GM19238 (cell line): ENCODE data around the gene STK32C.

Experiments
- DNase-seq: peaks from one replicate; pipeline ENCODE4 v3.0.0; 2011; ENCODE audit warnings: low spot score; ENCODE audit not compliant: insufficient read length

Gene STK32C

GRCh38 chr10:132185601-132186487 is 121.9 kb downstream of the STK32C start:
- no peak for DNase-seq

GRCh38 chr10:132184816-132185593 is 122.7 kb downstream of the STK32C start:
- no peak for DNase-seq

- DNase-seq: no peak
Observed at GRCh38 chr10:132183046-132183445, 124.7 kb downstream of the STK32C start.

- DNase-seq: no peak
Observed at GRCh38 chr10:132182591-132182990, 125.2 kb downstream of the STK32C start.

- no peak for DNase-seq
Observed at GRCh38 chr10:132181691-132182425, 125.9 kb downstream of the STK32C start.

GRCh38 chr10:132180736-132181135 is 127.0 kb downstream of the STK32C start:
- DNase-seq: no peak

- DNase-seq: no peak
Observed at GRCh38 chr10:132179551-132180392, 128.0 kb downstream of the STK32C start.

- no peak for DNase-seq
Observed at GRCh38 chr10:132178672-132179545, 128.8 kb downstream of the STK32C start.

GRCh38 chr10:132178046-132178445 is 129.7 kb downstream of the STK32C start:
- no peak for DNase-seq

GRCh38 chr10:132176623-132177500 is 130.9 kb downstream of the STK32C start:
- no peak for DNase-seq

GRCh38 chr10:132175907-132176581 is 131.7 kb downstream of the STK32C start:
- no peak for DNase-seq

GRCh38 chr10:132175408-132175807 is 132.3 kb downstream of the STK32C start:
- DNase-seq: no peak

- no peak for DNase-seq
Observed at GRCh38 chr10:132174237-132174636, 133.5 kb downstream of the STK32C start.

- no peak for DNase-seq
Observed at GRCh38 chr10:132173185-132173584, 134.6 kb downstream of the STK32C start.

GRCh38 chr10:132172091-132173066 is 135.4 kb downstream of the STK32C start:
- DNase-seq: no peak

- DNase-seq: no peak
Observed at GRCh38 chr10:132170561-132171361, 137.0 kb downstream of the STK32C start.
